HCT116 (cell line): ENCODE results near the gene NECAB3. TPM values are rescaled to one million over a fixed set of nuclear protein-coding genes. Genes with fewer than 3 reads are reported as not detected.

Experiments
- ATAC-seq: fragments of 200-7000 bp; cut with Tn5 transposase; 2 replicates; pipeline ENCODE4 v1.9.1; 2020; ENCODE audit warnings: mild to moderate bottlenecking, moderate library complexity
- BruUV-seq: library from RNA; stranded (reverse); fragments of 400-500 nt; replicated peaks from 2 replicates; lab custom pipeline; 2021; lab: Mats Ljungman, UMichigan
- CTCF ChIA-PET: fragments of 300-600 bp; sonication (Branson Sonifier 250); formaldehyde crosslinking; loops from one replicate; lab custom pipeline; 2021; ENCODE audit warnings: antibody characterized with exemption; lab: Charles Lee
- POLR2A ChIA-PET: fragments of 300-600, 350-600 bp; sonication (Branson Sonifier 250); formaldehyde crosslinking; loops from one replicate; lab custom pipeline; 2021; ENCODE audit warnings: antibody characterized with exemption; lab: Charles Lee
- RAD21 ChIA-PET, 2 experiments: fragments of 300-600 bp; sonication (Branson Sonifier 250); formaldehyde crosslinking; loops; one replicate each; lab custom pipeline; 2023; ENCODE audit warnings: low total read pairs in 2 of 2; ENCODE audit not compliant: uncharacterized antibody in 2 of 2, unreplicated experiment in 2 of 2, low non-redundant PET in 1 of 2; lab: Charles Lee
- DNase-seq: peaks from one replicate; pipeline ENCODE4 v3.0.0-alpha.2; 2010; ENCODE audit warnings: low read depth, low spot score
- H2AFZ ChIP-seq: fragments of 200-600 bp; shearing (Covaris generic), sonication (generic); 2 replicates; pipeline ENCODE4 v1.6.1; 2017; ENCODE audit warnings: low read depth, mixed run types, mixed read lengths, antibody characterized with exemption, low read length; ENCODE audit not compliant: poor library complexity, severe bottlenecking
- H3K27ac ChIP-seq: 2 replicates; pipeline ENCODE4 v1.5.1; 2012; ENCODE audit warnings: low read depth, low read length
- H3K27me3 ChIP-seq: fragments of 200-600 bp; sonication (generic); 2 replicates; pipeline ENCODE4 v1.6.1; 2016; ENCODE audit warnings: mixed run types, low read length, mixed read lengths; ENCODE audit not compliant: insufficient read depth
- H3K36me3 ChIP-seq, 2 experiments: fragments of 200-500 bp in 1 of 2; fragments of 200-600 bp in 1 of 2; sonication (Bioruptor generic) in 1 of 2; sonication (generic) in 1 of 2; 2 replicates each; pipeline versions ENCODE4 v1.5.1 to v1.6.1; 2014 to 2016; ENCODE audit warnings: low read length in 2 of 2, inconsistent platforms in 1 of 2, mixed read lengths in 1 of 2, mixed run types in 1 of 2; ENCODE audit not compliant: insufficient read depth in 2 of 2, control insufficient read depth in 1 of 2
- H3K4me1 ChIP-seq, 2 experiments: fragments of 200-600 bp in 1 of 2; sonication (generic) in 1 of 2; 2 replicates each; pipeline versions ENCODE4 v1.5.1 to v1.6.1; 2012 to 2017; ENCODE audit warnings: low read length in 2 of 2, inconsistent platforms in 1 of 2, mild to moderate bottlenecking in 1 of 2, mixed read lengths in 1 of 2, mixed run types in 1 of 2, moderate library complexity in 1 of 2; ENCODE audit not compliant: insufficient read depth in 2 of 2, control insufficient read depth in 1 of 2
- H3K4me2 ChIP-seq: fragments of 200-600 bp; sonication (generic); 2 replicates; pipeline ENCODE4 v1.6.1; 2017; ENCODE audit warnings: mixed run types, low read length, mixed read lengths
- H3K4me3 ChIP-seq, 2 experiments: fragments of 200-600 bp in 1 of 2; sonication (generic) in 1 of 2; replicated peaks in 1 of 2; 2 replicates each; pipeline ENCODE4 v1.5.1; 2011 to 2016; ENCODE audit warnings: low read length in 2 of 2, control low read depth in 1 of 2, low read depth in 1 of 2, mild to moderate bottlenecking in 1 of 2, mixed read lengths in 1 of 2, mixed run types in 1 of 2
- H3K79me2 ChIP-seq: fragments of 200-600 bp; sonication (generic); 2 replicates; pipeline ENCODE4 v1.6.1; 2017; ENCODE audit warnings: mild to moderate bottlenecking, mixed run types, low read length, moderate library complexity, mixed read lengths; ENCODE audit not compliant: insufficient read depth
- H3K9ac ChIP-seq: fragments of 200-600 bp; sonication (generic); 2 replicates; pipeline ENCODE4 v1.6.1; 2016; ENCODE audit warnings: low read length, mixed read lengths
- H3K9me2 ChIP-seq: fragments of 200-600 bp; sonication (generic), shearing (Covaris generic); 2 replicates; pipeline ENCODE4 v1.6.1; 2017; ENCODE audit warnings: mixed run types, mild to moderate bottlenecking, moderate library complexity; ENCODE audit not compliant: insufficient read depth
- H3K9me3 ChIP-seq, 2 experiments: fragments of 200-500 bp in 1 of 2; fragments of 200-600 bp in 1 of 2; sonication (Bioruptor generic) in 1 of 2; sonication (generic) in 1 of 2; 2 replicates each; pipeline ENCODE4 v1.6.1; 2014 to 2017; ENCODE audit warnings: low read length in 2 of 2, mixed read lengths in 2 of 2, inconsistent platforms in 1 of 2, low read depth in 1 of 2, mild to moderate bottlenecking in 1 of 2, mixed run types in 1 of 2, moderate library complexity in 1 of 2; ENCODE audit not compliant: control insufficient read depth in 1 of 2, insufficient read depth in 1 of 2
- H4K20me1 ChIP-seq: fragments of 200-600 bp; sonication (generic), shearing (Covaris generic); 2 replicates; pipeline ENCODE4 v1.6.1; 2017; ENCODE audit warnings: mixed run types, mild to moderate bottlenecking, moderate library complexity; ENCODE audit not compliant: insufficient read depth
- CEBPB ChIP-seq: IDR thresholded peaks from 2 replicates; pipeline ENCODE4 v1.6.1; 2012; ENCODE audit warnings: low read depth
- POLR2A ChIP-seq: IDR thresholded peaks from 2 replicates; pipeline ENCODE4 v1.7.0; 2011; ENCODE audit warnings: borderline replicate concordance; ENCODE audit not compliant: insufficient read depth, insufficient read length; ENCODE audit errors: extremely low read depth
- ZNF274 ChIP-seq: fragments of 200-500 bp; sonication (Bioruptor generic); IDR thresholded peaks from 2 replicates; pipeline ENCODE4 v1.6.1; 2014; ENCODE audit warnings: mild to moderate bottlenecking, low read depth, low read length, inconsistent platforms
- intact Hi-C: fragments of 100-400 bp; cut with micrococcal nuclease; formaldehyde crosslinking; loops from 2 replicates; pipeline ENCODE4 v1.10.0; 2022
- total RNA-seq: library from RNA; stranded (reverse); gene quantifications from one replicate; pipeline ENCODE4 v1.2.1, GENCODE V29; 2021; ENCODE audit not compliant: unreplicated experiment
- TF ChIP-seq, protein P1 (sequence below), 3 experiments: fragments of 200-600 bp in 1 of 3; sonication (generic) in 1 of 3; IDR thresholded peaks in 2 of 3; conservative IDR thresholded peaks in 1 of 3; 2 replicates each; pipeline ENCODE4 v1.5.1; 2012 to 2017; ENCODE audit warnings: low read depth in 2 of 3, low read length in 2 of 3, antibody characterized with exemption in 1 of 3, borderline replicate concordance in 1 of 3, control low read depth in 1 of 3, mild to moderate bottlenecking in 1 of 3, mixed read lengths in 1 of 3, mixed run types in 1 of 3, moderate library complexity in 1 of 3; ENCODE audit not compliant: insufficient read depth in 1 of 3
- TF ChIP-seq, protein P2 (sequence below): IDR thresholded peaks from 2 replicates; pipeline ENCODE4 v1.6.1; 2012
- TF ChIP-seq, protein P3 (sequence below): IDR thresholded peaks from 2 replicates; pipeline ENCODE4 v1.6.1; 2011; ENCODE audit warnings: mild to moderate bottlenecking, low read length, moderate library complexity; ENCODE audit not compliant: insufficient replicate concordance; ENCODE audit errors: extremely low read depth

NECAB3 gene
- total RNA-seq, 1 experiment from 2014 or later: 48.1 TPM

DNA sequence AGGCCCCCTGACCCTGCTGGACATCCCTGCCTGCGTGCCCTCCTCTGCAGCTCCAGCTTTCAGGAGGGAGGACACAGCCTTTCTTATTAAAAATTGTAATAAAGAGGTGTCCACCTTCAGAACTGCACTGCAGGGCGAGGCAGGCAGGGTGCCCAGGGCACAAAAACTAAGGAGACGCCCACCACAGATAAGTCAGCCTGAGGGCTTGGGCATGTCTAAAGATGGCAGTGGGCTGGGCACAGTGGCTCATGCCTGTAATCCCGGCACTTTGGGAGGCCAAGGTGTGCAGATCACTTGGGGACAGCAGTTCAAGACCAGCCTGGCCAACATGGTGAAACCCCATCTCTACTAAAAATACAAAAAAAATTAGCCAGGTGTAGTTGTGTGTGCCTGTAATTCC is 19.1 kb downstream of the NECAB3 start:
- Histone ChIP-seq H3K9ac (no peak overlapping the region), H3K4me1 (peaks cover 0 to 16% of the 10 kb centered on the region in 2 experiments; a peak in 1 of 4 replicates), H3K27ac (no peak overlapping the region), H3K36me3 (peaks cover 0 to 3% of the 10 kb centered on the region in 2 experiments; a peak in 1 of 4 replicates), H3K79me2 (no peaks in the 10 kb centered on the region), H3K4me3 (no peak overlapping the region), H4K20me1 (no peaks in the 10 kb centered on the region), H3K27me3 (no peaks in the 10 kb centered on the region), H2AFZ (no peak overlapping the region), H3K9me3 (no peaks in the 10 kb centered on the region), H3K4me2 (no peak overlapping the region), H3K9me2 (no peaks in the 10 kb centered on the region)
- intact Hi-C loops: loop anchor here (10.0 kb wide), 1 partner anchor 470 kb away; no protein-coding TSS in a partner anchor
- TF ChIP-seq, protein P1, sequence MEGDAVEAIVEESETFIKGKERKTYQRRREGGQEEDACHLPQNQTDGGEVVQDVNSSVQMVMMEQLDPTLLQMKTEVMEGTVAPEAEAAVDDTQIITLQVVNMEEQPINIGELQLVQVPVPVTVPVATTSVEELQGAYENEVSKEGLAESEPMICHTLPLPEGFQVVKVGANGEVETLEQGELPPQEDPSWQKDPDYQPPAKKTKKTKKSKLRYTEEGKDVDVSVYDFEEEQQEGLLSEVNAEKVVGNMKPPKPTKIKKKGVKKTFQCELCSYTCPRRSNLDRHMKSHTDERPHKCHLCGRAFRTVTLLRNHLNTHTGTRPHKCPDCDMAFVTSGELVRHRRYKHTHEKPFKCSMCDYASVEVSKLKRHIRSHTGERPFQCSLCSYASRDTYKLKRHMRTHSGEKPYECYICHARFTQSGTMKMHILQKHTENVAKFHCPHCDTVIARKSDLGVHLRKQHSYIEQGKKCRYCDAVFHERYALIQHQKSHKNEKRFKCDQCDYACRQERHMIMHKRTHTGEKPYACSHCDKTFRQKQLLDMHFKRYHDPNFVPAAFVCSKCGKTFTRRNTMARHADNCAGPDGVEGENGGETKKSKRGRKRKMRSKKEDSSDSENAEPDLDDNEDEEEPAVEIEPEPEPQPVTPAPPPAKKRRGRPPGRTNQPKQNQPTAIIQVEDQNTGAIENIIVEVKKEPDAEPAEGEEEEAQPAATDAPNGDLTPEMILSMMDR (IDR thresholded peaks at IDR 0.05 in 2 of 3, conservative IDR thresholded peaks at IDR 0.05 in 1 of 3; ENCODE audit: borderline replicate concordance in 1 of 3, insufficient read depth in 1 of 3, low read depth in 2 of 3, low read length in 2 of 3): no peak
- TF ChIP-seq, protein P2, sequence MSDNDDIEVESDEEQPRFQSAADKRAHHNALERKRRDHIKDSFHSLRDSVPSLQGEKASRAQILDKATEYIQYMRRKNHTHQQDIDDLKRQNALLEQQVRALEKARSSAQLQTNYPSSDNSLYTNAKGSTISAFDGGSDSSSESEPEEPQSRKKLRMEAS: no peak
- no peak for TF ChIP-seq CEBPB
- TF ChIP-seq, protein P3, sequence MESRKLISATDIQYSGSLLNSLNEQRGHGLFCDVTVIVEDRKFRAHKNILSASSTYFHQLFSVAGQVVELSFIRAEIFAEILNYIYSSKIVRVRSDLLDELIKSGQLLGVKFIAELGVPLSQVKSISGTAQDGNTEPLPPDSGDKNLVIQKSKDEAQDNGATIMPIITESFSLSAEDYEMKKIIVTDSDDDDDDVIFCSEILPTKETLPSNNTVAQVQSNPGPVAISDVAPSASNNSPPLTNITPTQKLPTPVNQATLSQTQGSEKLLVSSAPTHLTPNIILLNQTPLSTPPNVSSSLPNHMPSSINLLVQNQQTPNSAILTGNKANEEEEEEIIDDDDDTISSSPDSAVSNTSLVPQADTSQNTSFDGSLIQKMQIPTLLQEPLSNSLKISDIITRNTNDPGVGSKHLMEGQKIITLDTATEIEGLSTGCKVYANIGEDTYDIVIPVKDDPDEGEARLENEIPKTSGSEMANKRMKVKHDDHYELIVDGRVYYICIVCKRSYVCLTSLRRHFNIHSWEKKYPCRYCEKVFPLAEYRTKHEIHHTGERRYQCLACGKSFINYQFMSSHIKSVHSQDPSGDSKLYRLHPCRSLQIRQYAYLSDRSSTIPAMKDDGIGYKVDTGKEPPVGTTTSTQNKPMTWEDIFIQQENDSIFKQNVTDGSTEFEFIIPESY: no peak
- no peak for TF ChIP-seq POLR2A
- TF ChIP-seq ZNF274: no peak
- no peak for DNase-seq
- ChIA-PET POLR2A (no interaction called here), RAD21 (no interaction called here), CTCF (no interaction called here)
- ATAC-seq: no peak
- no TSS peak for BruUV-seq
